ENCODE results near the gene PODN.

The PODN gene, protein sequence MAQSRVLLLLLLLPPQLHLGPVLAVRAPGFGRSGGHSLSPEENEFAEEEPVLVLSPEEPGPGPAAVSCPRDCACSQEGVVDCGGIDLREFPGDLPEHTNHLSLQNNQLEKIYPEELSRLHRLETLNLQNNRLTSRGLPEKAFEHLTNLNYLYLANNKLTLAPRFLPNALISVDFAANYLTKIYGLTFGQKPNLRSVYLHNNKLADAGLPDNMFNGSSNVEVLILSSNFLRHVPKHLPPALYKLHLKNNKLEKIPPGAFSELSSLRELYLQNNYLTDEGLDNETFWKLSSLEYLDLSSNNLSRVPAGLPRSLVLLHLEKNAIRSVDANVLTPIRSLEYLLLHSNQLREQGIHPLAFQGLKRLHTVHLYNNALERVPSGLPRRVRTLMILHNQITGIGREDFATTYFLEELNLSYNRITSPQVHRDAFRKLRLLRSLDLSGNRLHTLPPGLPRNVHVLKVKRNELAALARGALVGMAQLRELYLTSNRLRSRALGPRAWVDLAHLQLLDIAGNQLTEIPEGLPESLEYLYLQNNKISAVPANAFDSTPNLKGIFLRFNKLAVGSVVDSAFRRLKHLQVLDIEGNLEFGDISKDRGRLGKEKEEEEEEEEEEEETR

GRCh38 chr1:53061859-53062707, at the start of gene PODN:
Gene PODN (plus strand): TSS chr1:53062213. CDS start chr1:53069856, 7,643 bp downstream.
- POLR2A ChIA-PET, result no interaction called here
- TF ChIP-seq BHLHE40 (IDR thresholded peaks at IDR 0.05; ENCODE audit: borderline replicate concordance) (no peak), FOXA1 (IDR thresholded peaks at IDR 0.05) (no peak), LEF1 (IDR thresholded peaks at IDR 0.05; ENCODE audit: borderline replicate concordance) (no peak), L3MBTL2 (conservative IDR thresholded peaks at IDR 0.05) (no peak), CTBP1 (IDR thresholded peaks at IDR 0.05; ENCODE audit: borderline replicate concordance) (no peak), ELF4 (IDR thresholded peaks at IDR 0.05) (no peak), HDGF (IDR thresholded peaks at IDR 0.05; ENCODE audit: borderline replicate concordance) (no peak), ARNT (IDR thresholded peaks at IDR 0.05) (no peak), SUZ12 (IDR thresholded peaks at IDR 0.05) (no peak), NFRKB (IDR thresholded peaks at IDR 0.05) (no peak), FOXK2 (IDR thresholded peaks at IDR 0.05) (no peak), ZNF384 (IDR thresholded peaks at IDR 0.05) (no peak), FOXM1 (IDR thresholded peaks at IDR 0.05; ENCODE audit: borderline replicate concordance) (no peak)
- CTCF ChIA-PET, result no interaction called here
- DNase-seq (ENCODE audit: extremely low spot score), result no peak

- peak; percentile 84 for DNase-seq (ENCODE audit: extremely low spot score)
- ChIA-PET CTCF (interaction anchor here (0.6 kb wide), 2 partner anchors 10 to 593 kb away, joined by 3 to 4 read pairs; no protein-coding TSS in a partner anchor), POLR2A (interaction anchor here (1.0 to 1.8 kb wide), 8 partner anchors 10 to 181 kb away, joined by 3 to 5 read pairs (median 4); partner anchors contain the start of gene SCP2)
- peak; percentile 53; the same call in 1 of the 2 replicates for TF ChIP-seq PKNOX1 (IDR thresholded peaks at IDR 0.05)
- no peak for TF ChIP-seq BHLHE40 (IDR thresholded peaks at IDR 0.05; ENCODE audit: borderline replicate concordance)
These were observed 47.1 kb upstream of the PODN start for GRCh38 chr1:53014791-53015507.

DNA sequence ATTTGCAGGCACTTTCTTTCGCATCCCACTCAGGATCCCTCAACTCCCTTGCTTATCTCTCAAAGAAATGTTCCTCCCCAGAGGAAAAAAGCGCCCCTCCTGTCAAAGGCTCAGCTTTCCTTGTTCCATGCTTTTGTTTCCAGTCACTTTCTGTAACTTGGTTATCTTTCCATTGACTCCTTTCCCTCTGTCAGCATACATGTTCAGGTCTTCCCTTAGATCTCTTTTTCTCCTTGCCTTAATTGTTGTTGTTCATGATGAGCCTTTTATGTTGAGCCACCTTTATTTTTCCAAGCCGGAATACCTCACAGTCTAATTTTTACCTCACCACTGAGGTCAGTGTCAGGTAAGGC, 46.5 kb upstream of the PODN start:
- CTCF ChIA-PET, result no interaction called here
- DNase-seq (ENCODE audit: extremely low spot score), result no peak
- TF ChIP-seq CTBP1 (IDR thresholded peaks at IDR 0.05; ENCODE audit: borderline replicate concordance) (no peak), L3MBTL2 (conservative IDR thresholded peaks at IDR 0.05) (no peak), PKNOX1 (IDR thresholded peaks at IDR 0.05) (no peak), SP1 (IDR thresholded peaks at IDR 0.05) (no peak), HDGF (IDR thresholded peaks at IDR 0.05; ENCODE audit: borderline replicate concordance) (no peak), ZNF384 (IDR thresholded peaks at IDR 0.05) (no peak), TARDBP (IDR thresholded peaks at IDR 0.05) (no peak), SUZ12 (IDR thresholded peaks at IDR 0.05) (no peak), BHLHE40 (IDR thresholded peaks at IDR 0.05; ENCODE audit: borderline replicate concordance) (no peak), FOXA1 (IDR thresholded peaks at IDR 0.05) (no peak), FOXM1 (IDR thresholded peaks at IDR 0.05; ENCODE audit: borderline replicate concordance) (no peak), ELF4 (IDR thresholded peaks at IDR 0.05) (no peak), NFRKB (IDR thresholded peaks at IDR 0.05) (no peak), LEF1 (IDR thresholded peaks at IDR 0.05; ENCODE audit: borderline replicate concordance) (no peak), ARNT (IDR thresholded peaks at IDR 0.05) (no peak), FOXK2 (IDR thresholded peaks at IDR 0.05) (no peak)
- POLR2A ChIA-PET, result interaction anchor here (1.0 to 1.8 kb wide), 4 partner anchors 9 to 180 kb away, joined by 3 to 5 read pairs (median 4); partner anchors contain the start of gene SCP2

DNA sequence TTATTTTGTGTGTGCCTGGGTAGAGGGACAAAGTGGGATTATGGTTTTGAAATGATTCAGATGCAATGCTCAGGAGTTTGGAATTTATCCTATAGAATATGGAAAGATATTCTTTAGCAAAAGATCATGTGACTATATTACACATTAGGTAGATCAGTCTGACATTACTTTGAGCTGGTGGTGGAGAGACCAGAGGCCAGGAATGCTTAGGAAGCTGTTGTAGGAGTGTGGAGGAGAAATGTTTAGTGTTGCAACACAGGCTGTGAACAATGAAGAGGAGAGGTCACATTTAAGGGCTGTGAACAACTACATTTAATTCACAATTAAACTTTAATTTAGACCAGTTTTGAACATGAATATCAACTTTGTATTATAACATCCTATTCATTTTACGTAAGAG, 45.3 kb upstream of the PODN start:
- POLR2A ChIA-PET, result no interaction called here
- CTCF ChIA-PET, result no interaction called here

DNA sequence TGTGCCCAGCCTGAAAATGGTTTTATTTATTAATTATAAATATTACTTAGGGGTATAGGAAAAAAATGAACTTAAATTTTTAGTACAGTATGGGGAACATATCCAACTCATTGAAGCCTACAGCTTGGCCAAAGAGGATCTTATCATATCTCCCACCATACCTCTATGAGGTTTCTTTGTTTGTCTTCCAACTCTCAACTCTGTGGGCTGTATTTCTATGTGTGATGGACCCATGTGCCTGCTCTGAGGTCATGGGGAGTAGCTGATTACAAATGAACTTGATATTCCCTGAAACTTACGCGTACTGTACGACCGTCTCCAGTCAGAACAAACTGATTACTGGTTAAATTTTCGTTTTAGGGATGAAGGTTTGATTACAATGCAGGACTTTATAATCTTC, 41.4 kb upstream of the PODN start:
- POLR2A ChIA-PET, result no interaction called here
- CTCF ChIA-PET, result no interaction called here
- no peak for DNase-seq (ENCODE audit: extremely low spot score)
- TF ChIP-seq TARDBP (IDR thresholded peaks at IDR 0.05), result no peak
- no peak for TF ChIP-seq ARNT (IDR thresholded peaks at IDR 0.05)
- no peak for TF ChIP-seq SUZ12 (IDR thresholded peaks at IDR 0.05)
- TF ChIP-seq PKNOX1 (IDR thresholded peaks at IDR 0.05), result no peak
- TF ChIP-seq ZNF384 (IDR thresholded peaks at IDR 0.05), result no peak
- no peak for TF ChIP-seq HDGF (IDR thresholded peaks at IDR 0.05; ENCODE audit: borderline replicate concordance)
- TF ChIP-seq LEF1 (IDR thresholded peaks at IDR 0.05; ENCODE audit: borderline replicate concordance), result no peak
- TF ChIP-seq FOXA1 (IDR thresholded peaks at IDR 0.05), result no peak
- no peak for TF ChIP-seq L3MBTL2 (conservative IDR thresholded peaks at IDR 0.05)
- TF ChIP-seq BHLHE40 (IDR thresholded peaks at IDR 0.05; ENCODE audit: borderline replicate concordance), result no peak
- no peak for TF ChIP-seq NFRKB (IDR thresholded peaks at IDR 0.05)
- TF ChIP-seq SP1 (IDR thresholded peaks at IDR 0.05), result no peak

More for the DNA sequence above, 45.3 kb upstream of the PODN start:
- DNase-seq (ENCODE audit: extremely low spot score), result no peak
- TF ChIP-seq BHLHE40 (IDR thresholded peaks at IDR 0.05; ENCODE audit: borderline replicate concordance), result no peak
- no peak for TF ChIP-seq TARDBP (IDR thresholded peaks at IDR 0.05)
- no peak for TF ChIP-seq L3MBTL2 (conservative IDR thresholded peaks at IDR 0.05)
